Right lobe of liver (tissue), 4 donors: ENCODE measurements around the gene UCK1.

ENCODE experiments used
- POLR2A ChIP-seq: fragments of 450-650 bp; IDR thresholded peaks from one replicate; pipeline ENCODE4 v1.6.1; 2017; ENCODE audit warnings: antibody characterized with exemption, mild to moderate bottlenecking
- TF ChIP-seq, protein P1 (sequence below), 4 donors: fragments of 200-600 bp in 3 of 4; fragments of 450-650 bp in 1 of 4; IDR thresholded peaks; one replicate each; pipeline versions ENCODE4 v1.5.1 to v1.8.0; 2016 to 2022; ENCODE audit warnings: antibody characterized with exemption in 4 of 4, mild to moderate bottlenecking in 2 of 4
- donor health status: DM: no; HTN: no; CAD: no.
- donor health status: DM: no; HTN: no; CAD: no.
- donor health status: DM: no; HTN: yes; CAD: no.

DNA sequence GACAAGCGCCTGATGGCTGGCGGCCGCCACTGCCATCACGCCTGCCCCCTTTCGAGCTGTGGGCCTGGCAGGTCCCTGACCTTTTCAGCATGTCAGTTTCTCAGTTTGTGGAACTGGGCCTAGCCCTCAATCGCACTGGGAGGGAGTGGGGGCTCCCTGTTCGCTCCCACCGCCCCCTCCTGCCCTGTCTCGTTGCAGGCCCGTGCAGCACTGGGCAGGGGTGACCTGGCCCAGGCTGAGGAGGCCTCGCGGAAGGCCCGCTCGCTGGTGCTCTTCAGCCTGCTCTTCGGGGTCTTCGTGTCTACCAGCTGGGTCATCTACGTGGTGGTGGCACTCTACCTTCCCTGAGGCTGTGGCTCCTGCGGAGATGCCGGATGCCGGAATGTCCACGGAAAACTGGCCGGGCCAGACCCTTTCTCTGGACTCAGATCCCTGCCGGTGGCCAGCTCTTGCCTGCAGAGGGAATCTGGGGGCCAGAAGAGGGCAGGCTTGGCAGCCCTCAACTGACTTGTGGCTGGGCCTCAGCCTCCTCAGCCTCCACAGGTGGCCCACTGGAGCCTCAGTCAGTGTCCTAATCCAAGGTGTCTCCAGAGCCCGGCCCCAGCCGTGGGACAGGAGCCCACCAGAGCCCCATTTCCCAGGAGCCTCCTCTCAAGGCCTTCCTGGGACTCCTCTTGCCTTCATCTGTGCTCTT, 26.9 kb upstream of the UCK1 start:
- TF ChIP-seq, protein P1, sequence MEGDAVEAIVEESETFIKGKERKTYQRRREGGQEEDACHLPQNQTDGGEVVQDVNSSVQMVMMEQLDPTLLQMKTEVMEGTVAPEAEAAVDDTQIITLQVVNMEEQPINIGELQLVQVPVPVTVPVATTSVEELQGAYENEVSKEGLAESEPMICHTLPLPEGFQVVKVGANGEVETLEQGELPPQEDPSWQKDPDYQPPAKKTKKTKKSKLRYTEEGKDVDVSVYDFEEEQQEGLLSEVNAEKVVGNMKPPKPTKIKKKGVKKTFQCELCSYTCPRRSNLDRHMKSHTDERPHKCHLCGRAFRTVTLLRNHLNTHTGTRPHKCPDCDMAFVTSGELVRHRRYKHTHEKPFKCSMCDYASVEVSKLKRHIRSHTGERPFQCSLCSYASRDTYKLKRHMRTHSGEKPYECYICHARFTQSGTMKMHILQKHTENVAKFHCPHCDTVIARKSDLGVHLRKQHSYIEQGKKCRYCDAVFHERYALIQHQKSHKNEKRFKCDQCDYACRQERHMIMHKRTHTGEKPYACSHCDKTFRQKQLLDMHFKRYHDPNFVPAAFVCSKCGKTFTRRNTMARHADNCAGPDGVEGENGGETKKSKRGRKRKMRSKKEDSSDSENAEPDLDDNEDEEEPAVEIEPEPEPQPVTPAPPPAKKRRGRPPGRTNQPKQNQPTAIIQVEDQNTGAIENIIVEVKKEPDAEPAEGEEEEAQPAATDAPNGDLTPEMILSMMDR (IDR thresholded peaks at IDR 0.05) = no peak
- TF ChIP-seq POLR2A = no peak
